Measurements from ENCODE around the gene PIK3R5. TPM values are rescaled to one million over a fixed set of nuclear protein-coding genes. Genes with fewer than 3 reads are reported as not detected.

Gene PIK3R5
- total RNA-seq, 1 experiment from 2014 or later = 2.5 TPM

- Histone ChIP-seq H3K36me3 (ENCODE audit: control insufficient read depth in 1 of 2, insufficient read depth in 2 of 2, low read length in 2 of 2) (no peaks in the 10 kb centered on the region), H3K27ac (ENCODE audit: low read depth, low read length) (no peak overlapping the region), H3K4me3 (replicated peaks in 1 of 2; ENCODE audit: low read depth in 1 of 2, low read length in 2 of 2) (no peak overlapping the region), H2AFZ (ENCODE audit: low read depth, low read length, poor library complexity, severe bottlenecking) (no peak overlapping the region), H3K79me2 (ENCODE audit: insufficient read depth, low read length) (no peaks in the 10 kb centered on the region), H3K9me3 (ENCODE audit: control insufficient read depth in 1 of 2, insufficient read depth in 1 of 2, low read depth in 1 of 2, low read length in 2 of 2) (no peaks in the 10 kb centered on the region), H3K9me2 (ENCODE audit: insufficient read depth) (no peaks in the 10 kb centered on the region), H3K27me3 (ENCODE audit: insufficient read depth, low read length) (peaks cover 17% of the 10 kb centered on the region), H3K9ac (ENCODE audit: low read length) (no peak overlapping the region), H3K4me2 (ENCODE audit: low read length) (no peak overlapping the region), H3K4me1 (ENCODE audit: control insufficient read depth in 1 of 2, insufficient read depth in 2 of 2, low read length in 2 of 2) (no peaks in the 10 kb centered on the region), H4K20me1 (ENCODE audit: insufficient read depth) (no peaks in the 10 kb centered on the region)
- POLR2A ChIA-PET = no interaction called here
- TF ChIP-seq POLR2AphosphoS5 (IDR thresholded peaks at IDR 0.05; ENCODE audit: low read depth, low read length) (no peak), ZFX (IDR thresholded peaks at IDR 0.05) (no peak)
- no TSS peak for BruUV-seq (replicated peaks)
- RAD21 ChIA-PET (ENCODE audit: low non-redundant PET in 1 of 2, low total read pairs in 2 of 2, uncharacterized antibody in 2 of 2, unreplicated experiment in 2 of 2) = no interaction called here
- ATAC-seq (no peak), DNase-seq (ENCODE audit: low read depth, low spot score) (no peak)
- intact Hi-C loops (cut with micrococcal nuclease) = no loop called here
- CTCF ChIA-PET = no interaction called here
Measured at GRCh38 chr17:8872705-8873435, 92.6 kb downstream of the PIK3R5 start.

DNA sequence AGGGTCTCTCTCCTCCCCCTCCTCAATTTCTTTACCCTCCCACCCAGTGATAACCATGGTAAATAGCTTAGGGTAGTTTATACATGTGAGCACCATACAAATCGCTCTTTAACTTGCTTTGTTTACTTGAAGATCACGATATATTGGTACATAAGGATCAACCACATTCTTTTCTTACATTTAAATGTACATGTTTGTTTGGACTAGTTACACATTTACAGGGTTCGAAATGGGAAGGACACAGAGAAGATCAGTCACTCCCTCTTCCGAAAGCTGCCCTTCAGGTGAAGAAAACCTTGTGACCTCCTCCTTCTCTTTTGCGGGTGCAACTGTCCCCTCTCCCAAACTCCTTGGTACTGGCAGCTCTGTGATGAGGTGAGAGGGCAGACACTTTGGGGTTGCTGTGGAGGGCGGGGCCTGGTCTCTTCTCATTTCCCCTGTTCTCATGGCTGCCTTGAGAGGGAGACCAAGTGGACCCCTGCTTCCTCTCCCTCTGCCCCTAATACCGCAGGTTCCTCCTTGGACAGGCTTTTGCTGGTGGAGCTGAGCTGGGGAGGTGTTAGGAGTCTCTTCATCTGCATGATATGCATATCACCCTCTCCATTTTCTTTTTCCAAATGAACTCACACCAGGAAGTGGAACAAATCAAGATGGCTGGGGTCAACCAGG is 93.3 kb downstream of the PIK3R5 start:
- no peak overlapping the region for H2AFZ ChIP-seq (ENCODE audit: low read depth, low read length, poor library complexity, severe bottlenecking)
- no TSS peak for BruUV-seq (replicated peaks)
- RAD21 ChIA-PET (ENCODE audit: low non-redundant PET in 1 of 2, low total read pairs in 2 of 2, uncharacterized antibody in 2 of 2, unreplicated experiment in 2 of 2) = no interaction called here
- CTCF ChIA-PET = no interaction called here
- DNase-seq (ENCODE audit: low read depth, low spot score) (no peak), ATAC-seq (no peak)
- H3K27me3 ChIP-seq (ENCODE audit: insufficient read depth, low read length) = peaks cover 21% of the 10 kb centered on the region
- no peak overlapping the region for H3K4me2 ChIP-seq (ENCODE audit: low read length)
- intact Hi-C loops (cut with micrococcal nuclease) = no loop called here
- H3K4me3 ChIP-seq (replicated peaks in 1 of 2; ENCODE audit: low read depth in 1 of 2, low read length in 2 of 2) = no peak overlapping the region
- no peaks in the 10 kb centered on the region for H4K20me1 ChIP-seq (ENCODE audit: insufficient read depth)
- POLR2A ChIA-PET = no interaction called here
- no peaks in the 10 kb centered on the region for H3K4me1 ChIP-seq (ENCODE audit: control insufficient read depth in 1 of 2, insufficient read depth in 2 of 2, low read length in 2 of 2)
- H3K27ac ChIP-seq (ENCODE audit: low read depth, low read length) = no peak overlapping the region
- no peaks in the 10 kb centered on the region for H3K9me2 ChIP-seq (ENCODE audit: insufficient read depth)
- no peak overlapping the region for H3K9ac ChIP-seq (ENCODE audit: low read length)
- H3K79me2 ChIP-seq (ENCODE audit: insufficient read depth, low read length) = no peaks in the 10 kb centered on the region
- H3K36me3 ChIP-seq (ENCODE audit: control insufficient read depth in 1 of 2, insufficient read depth in 2 of 2, low read length in 2 of 2) = no peaks in the 10 kb centered on the region
- H3K9me3 ChIP-seq (ENCODE audit: control insufficient read depth in 1 of 2, insufficient read depth in 1 of 2, low read depth in 1 of 2, low read length in 2 of 2) = no peaks in the 10 kb centered on the region
- TF ChIP-seq SIN3A (IDR thresholded peaks at IDR 0.05; ENCODE audit: low read depth) (no peak), POLR2AphosphoS5 (IDR thresholded peaks at IDR 0.05; ENCODE audit: low read depth, low read length) (no peak), SP1 (IDR thresholded peaks at IDR 0.05; ENCODE audit: low read depth) (no peak), CBX3 (IDR thresholded peaks at IDR 0.05; ENCODE audit: low read depth) (no peak), YY1 (IDR thresholded peaks at IDR 0.05; ENCODE audit: extremely low read depth, insufficient replicate concordance, low read depth, low read length) (no peak), TCF7L2 (IDR thresholded peaks at IDR 0.05; ENCODE audit: borderline replicate concordance, extremely low read depth, insufficient read depth, insufficient read length) (no peak), EZH2 (IDR thresholded peaks at IDR 0.05) (no peak), EZH2phosphoT487 (IDR thresholded peaks at IDR 0.05; ENCODE audit: borderline replicate concordance) (no peak), RAD21 (IDR thresholded peaks at IDR 0.05; ENCODE audit: low read depth) (no peak), CTCF (IDR thresholded peaks at IDR 0.05 in 2 of 3, conservative IDR thresholded peaks at IDR 0.05 in 1 of 3; ENCODE audit: borderline replicate concordance in 1 of 3, insufficient read depth in 1 of 3, low read depth in 2 of 3, low read length in 2 of 3) (no peak), JUND (IDR thresholded peaks at IDR 0.05) (no peak), POLR2A (IDR thresholded peaks at IDR 0.05; ENCODE audit: borderline replicate concordance, extremely low read depth, insufficient read depth, insufficient read length) (no peak), EGR1 (IDR thresholded peaks at IDR 0.05; ENCODE audit: low read depth) (no peak), ZBTB33 (IDR thresholded peaks at IDR 0.05; ENCODE audit: extremely low read depth, insufficient replicate concordance, low read length) (no peak), FOSL1 (IDR thresholded peaks at IDR 0.05; ENCODE audit: low read depth) (no peak)
- TF ChIP-seq, protein P1, sequence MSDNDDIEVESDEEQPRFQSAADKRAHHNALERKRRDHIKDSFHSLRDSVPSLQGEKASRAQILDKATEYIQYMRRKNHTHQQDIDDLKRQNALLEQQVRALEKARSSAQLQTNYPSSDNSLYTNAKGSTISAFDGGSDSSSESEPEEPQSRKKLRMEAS (IDR thresholded peaks at IDR 0.05) = no peak

Data from HCT116 (cell line).